ENCODE measurements around the gene LILRA2.

DNA sequence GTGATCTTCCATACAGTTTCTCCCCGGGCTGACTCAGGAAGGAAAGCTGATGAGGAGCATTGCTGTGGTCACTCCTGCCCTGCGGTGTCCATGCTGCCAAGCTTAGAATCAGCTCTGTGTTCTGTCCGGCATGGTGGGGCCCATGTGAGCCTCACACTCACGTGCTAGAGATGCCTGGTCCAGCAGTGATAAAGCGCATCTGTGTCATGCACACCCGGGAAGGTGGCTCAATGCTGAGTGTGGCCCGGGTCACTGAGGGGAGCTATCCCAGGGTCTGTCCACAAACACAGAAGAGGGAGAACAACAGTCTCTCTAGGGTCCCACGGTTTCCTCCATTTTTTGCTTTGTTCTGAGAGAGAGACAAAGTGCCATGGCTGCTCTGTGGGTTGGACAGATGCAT is 53.2 kb downstream of the LILRA2 start:
- TF ChIP-seq, protein P1, sequence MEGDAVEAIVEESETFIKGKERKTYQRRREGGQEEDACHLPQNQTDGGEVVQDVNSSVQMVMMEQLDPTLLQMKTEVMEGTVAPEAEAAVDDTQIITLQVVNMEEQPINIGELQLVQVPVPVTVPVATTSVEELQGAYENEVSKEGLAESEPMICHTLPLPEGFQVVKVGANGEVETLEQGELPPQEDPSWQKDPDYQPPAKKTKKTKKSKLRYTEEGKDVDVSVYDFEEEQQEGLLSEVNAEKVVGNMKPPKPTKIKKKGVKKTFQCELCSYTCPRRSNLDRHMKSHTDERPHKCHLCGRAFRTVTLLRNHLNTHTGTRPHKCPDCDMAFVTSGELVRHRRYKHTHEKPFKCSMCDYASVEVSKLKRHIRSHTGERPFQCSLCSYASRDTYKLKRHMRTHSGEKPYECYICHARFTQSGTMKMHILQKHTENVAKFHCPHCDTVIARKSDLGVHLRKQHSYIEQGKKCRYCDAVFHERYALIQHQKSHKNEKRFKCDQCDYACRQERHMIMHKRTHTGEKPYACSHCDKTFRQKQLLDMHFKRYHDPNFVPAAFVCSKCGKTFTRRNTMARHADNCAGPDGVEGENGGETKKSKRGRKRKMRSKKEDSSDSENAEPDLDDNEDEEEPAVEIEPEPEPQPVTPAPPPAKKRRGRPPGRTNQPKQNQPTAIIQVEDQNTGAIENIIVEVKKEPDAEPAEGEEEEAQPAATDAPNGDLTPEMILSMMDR (conservative IDR thresholded peaks at IDR 0.05 in 1 of 2, IDR thresholded peaks at IDR 0.05 in 1 of 2; ENCODE audit: extremely low read depth in 1 of 2, insufficient read depth in 1 of 2, low read depth in 1 of 2, low read length in 2 of 2) = no peak
- no peak for TF ChIP-seq EZH2 (IDR thresholded peaks at IDR 0.05; ENCODE audit: borderline replicate concordance, low read length)
